DOHH2 (cell line): ENCODE measurements around the gene SYT1.

ENCODE experiments used
- H3F3A ChIP-seq: fragments of 200-600 bp; sonication (generic), shearing (Covaris generic); 2 replicates; pipeline ENCODE4 v1.6.0; 2016; ENCODE audit warnings: antibody characterized with exemption, mild to moderate bottlenecking; ENCODE audit not compliant: control insufficient read depth, insufficient read depth
- H3K27ac ChIP-seq: fragments of 200-600 bp; sonication (generic); 2 replicates; pipeline ENCODE4 v1.5.1; 2014; ENCODE audit warnings: low read depth, mild to moderate bottlenecking, low read length, moderate library complexity
- H3K27me3 ChIP-seq: fragments of 200-600 bp; sonication (generic); 2 replicates; pipeline ENCODE4 v1.6.1; 2014; ENCODE audit warnings: mild to moderate bottlenecking, low read length, mixed read lengths; ENCODE audit not compliant: control insufficient read depth
- H3K36me3 ChIP-seq: fragments of 200-600 bp; sonication (generic); 2 replicates; pipeline ENCODE4 v1.6.1; 2014; ENCODE audit warnings: mild to moderate bottlenecking, low read length, moderate library complexity, mixed read lengths; ENCODE audit not compliant: control insufficient read depth
- H3K4me1 ChIP-seq: fragments of 200-600 bp; sonication (generic); 2 replicates; pipeline ENCODE4 v1.6.1; 2014; ENCODE audit warnings: mild to moderate bottlenecking, low read length, mixed read lengths; ENCODE audit not compliant: control insufficient read depth
- H3K4me2 ChIP-seq: fragments of 200-600 bp; sonication (generic); 2 replicates; pipeline ENCODE4 v1.6.0; 2014; ENCODE audit warnings: mild to moderate bottlenecking, low read length, moderate library complexity
- H3K4me3 ChIP-seq: fragments of 200-600 bp; sonication (generic); 2 replicates; pipeline ENCODE4 v1.5.1; 2014; ENCODE audit warnings: mild to moderate bottlenecking, low read length, mixed read lengths
- H3K79me2 ChIP-seq: fragments of 200-600 bp; sonication (generic); 2 replicates; pipeline ENCODE4 v1.6.1; 2014; ENCODE audit warnings: mild to moderate bottlenecking, low read length, mixed read lengths; ENCODE audit not compliant: control insufficient read depth
- H3K9me2 ChIP-seq: fragments of 200-600 bp; sonication (generic); replicated peaks from 2 replicates; pipeline ENCODE4 v1.6.1; 2014; ENCODE audit warnings: mild to moderate bottlenecking, low read length, mixed read lengths; ENCODE audit not compliant: control insufficient read depth
- H3K9me3 ChIP-seq: fragments of 200-600 bp; sonication (generic); 2 replicates; pipeline ENCODE4 v1.6.1; 2014; ENCODE audit warnings: antibody characterized with exemption, low read length, mixed read lengths; ENCODE audit not compliant: control insufficient read depth, insufficient read depth
- H4K20me1 ChIP-seq: fragments of 200-600 bp; sonication (generic); 2 replicates; pipeline ENCODE4 v1.6.0; 2014; ENCODE audit warnings: low read depth, mild to moderate bottlenecking, antibody characterized with exemption, low read length, moderate library complexity; ENCODE audit not compliant: control insufficient read depth, insufficient read depth
- CTCF ChIP-seq: fragments of 200-600 bp; sonication (generic); IDR thresholded peaks from one replicate; pipeline ENCODE4 v1.5.1; 2014; ENCODE audit warnings: antibody characterized with exemption, mild to moderate bottlenecking, low read depth, low read length; ENCODE audit not compliant: poor library complexity, severe bottlenecking
- EZH2phosphoT487 ChIP-seq: fragments of 200-600 bp; sonication (generic); IDR thresholded peaks from 2 replicates; pipeline ENCODE4 v1.6.1; 2017; ENCODE audit warnings: borderline replicate concordance, mild to moderate bottlenecking, antibody characterized with exemption, low read length, moderate library complexity, mixed read lengths

SYT1 gene

GRCh38 chr12:79046021-79046420, 181.4 kb downstream of the SYT1 start:
- TF ChIP-seq EZH2phosphoT487 (no peak), CTCF (no peak)
- Histone ChIP-seq H3K4me3 (no peak overlapping the region), H3K4me1 (no peaks in the 10 kb centered on the region), H3K4me2 (no peak overlapping the region), H3K27ac (no peak overlapping the region), H3K36me3 (no peaks in the 10 kb centered on the region), H3K9me2 (no peaks in the 10 kb centered on the region), H3F3A (no peaks in the 10 kb centered on the region), H3K27me3 (no peaks in the 10 kb centered on the region), H3K79me2 (no peaks in the 10 kb centered on the region), H4K20me1 (no peaks in the 10 kb centered on the region), H3K9me3 (no peaks in the 10 kb centered on the region)

- no peak overlapping the region for H3K27ac ChIP-seq
- H3K36me3 ChIP-seq, result no peaks in the 10 kb centered on the region
- H4K20me1 ChIP-seq, result no peaks in the 10 kb centered on the region
- no peak overlapping the region for H3K4me3 ChIP-seq
- no peaks in the 10 kb centered on the region for H3K4me1 ChIP-seq
- H3K27me3 ChIP-seq, result no peaks in the 10 kb centered on the region
- no peak overlapping the region for H3K4me2 ChIP-seq
- no peaks in the 10 kb centered on the region for H3F3A ChIP-seq
- no peaks in the 10 kb centered on the region for H3K79me2 ChIP-seq
- no peaks in the 10 kb centered on the region for H3K9me3 ChIP-seq
- no peak for TF ChIP-seq CTCF
- no peak for TF ChIP-seq EZH2phosphoT487
- no peaks in the 10 kb centered on the region for H3K9me2 ChIP-seq
Measured at GRCh38 chr12:79048962-79049361, 184.4 kb downstream of the SYT1 start.

- no peaks in the 10 kb centered on the region for H3K36me3 ChIP-seq
- no peaks in the 10 kb centered on the region for H3K4me1 ChIP-seq
- no peak overlapping the region for H3K4me2 ChIP-seq
- no peaks in the 10 kb centered on the region for H3F3A ChIP-seq
- H3K4me3 ChIP-seq, result no peak overlapping the region
- H3K27me3 ChIP-seq, result no peaks in the 10 kb centered on the region
- H3K27ac ChIP-seq, result no peak overlapping the region
- H3K9me3 ChIP-seq, result no peaks in the 10 kb centered on the region
- H3K79me2 ChIP-seq, result no peaks in the 10 kb centered on the region
- no peaks in the 10 kb centered on the region for H4K20me1 ChIP-seq
- TF ChIP-seq EZH2phosphoT487 (no peak), CTCF (no peak)
- no peaks in the 10 kb centered on the region for H3K9me2 ChIP-seq
Measured at GRCh38 chr12:79053394-79053793, 188.8 kb downstream of the SYT1 start.
